K562 (cell line): ENCODE data around the gene CLDN5. TPM values are rescaled to one million over a fixed set of nuclear protein-coding genes. Genes with fewer than 3 reads are reported as not detected.

Experiments
- BACH1 ChIP-seq: fragments of 200-800 bp; sonication (Bioruptor generic); IDR thresholded peaks from 2 replicates; pipeline ENCODE4 v1.6.1; 2016; ENCODE audit warnings: missing genetic modification characterization, missing compliant biosample characterization
- BCOR ChIP-seq: fragments of 450-650 bp; IDR thresholded peaks from 2 replicates; pipeline ENCODE4 v1.6.1; 2016
- BDP1 ChIP-seq: IDR thresholded peaks from 3 replicates; pipeline ENCODE4 v1.6.1; 2011; ENCODE audit not compliant: insufficient read length, insufficient read depth
- BRCA1 ChIP-seq, 2 experiments: fragments of 450-650 bp in 1 of 2; sonication (generic) in 1 of 2; formaldehyde crosslinking in 1 of 2; IDR thresholded peaks; 2 replicates each; pipeline versions ENCODE4 v1.5.0 to v1.6.1; 2017 to 2020; ENCODE audit warnings: mild to moderate bottlenecking in 1 of 2, missing genetic modification reagents in 1 of 2
- CAMTA2 ChIP-seq: fragments of 250-450 bp; sonication (Bioruptor Pico); conservative IDR thresholded peaks from 2 replicates; pipeline ENCODE4 v1.5.1; 2022
- ETV1 ChIP-seq: fragments of 450-650 bp; conservative IDR thresholded peaks from 2 replicates; pipeline ENCODE4 v1.6.1; 2016; ENCODE audit warnings: missing genetic modification characterization, control low read depth, low read depth, missing compliant biosample characterization
- EZH2 ChIP-seq: IDR thresholded peaks from 2 replicates; pipeline ENCODE4 v1.6.1; 2012; ENCODE audit warnings: low read depth, mild to moderate bottlenecking, inconsistent platforms, low read length, borderline replicate concordance
- GTF2E2 ChIP-seq: fragments of 200-800 bp; sonication (Bioruptor generic); IDR thresholded peaks from 2 replicates; pipeline ENCODE4 v1.6.1; 2016; ENCODE audit warnings: missing genetic modification characterization, missing compliant biosample characterization
- KDM2B ChIP-seq: fragments of 250-450 bp; sonication (Bioruptor Pico); IDR thresholded peaks from 2 replicates; pipeline ENCODE4 v1.8.0; 2021; ENCODE audit warnings: mild to moderate bottlenecking, moderate library complexity
- KLF13 ChIP-seq: fragments of 450-650 bp; IDR thresholded peaks from 2 replicates; pipeline ENCODE4 v1.6.1; 2016; ENCODE audit warnings: missing genetic modification characterization, low read depth, mild to moderate bottlenecking, missing compliant biosample characterization, moderate library complexity, borderline replicate concordance
- MCM3 ChIP-seq: fragments of 450-650 bp; IDR thresholded peaks from 2 replicates; pipeline ENCODE4 v1.6.1; 2016
- NONO ChIP-seq, 2 experiments: fragments of 200-400 bp in 1 of 2; fragments of 450-650 bp in 1 of 2; formaldehyde crosslinking in 1 of 2; IDR thresholded peaks; 2 replicates each; pipeline ENCODE4 v1.6.1; 2017; ENCODE audit warnings: low read depth in 2 of 2, mild to moderate bottlenecking in 2 of 2, moderate library complexity in 2 of 2, low read length in 1 of 2
- NR2C1 ChIP-seq, 2 experiments: fragments of 450-650 bp; IDR thresholded peaks; 2 replicates each; pipeline ENCODE4 v1.6.1; 2017; ENCODE audit warnings: mild to moderate bottlenecking in 2 of 2, antibody characterized with exemption in 1 of 2, inconsistent platforms in 1 of 2, missing compliant biosample characterization in 1 of 2, missing genetic modification characterization in 1 of 2
- NUFIP1 ChIP-seq: fragments of 450-650 bp; IDR thresholded peaks from 2 replicates; pipeline ENCODE4 v1.6.1; 2018; ENCODE audit not compliant: partially characterized antibody
- PYGO2 ChIP-seq: fragments of 450-650 bp; IDR thresholded peaks from 2 replicates; pipeline ENCODE4 v1.6.1; 2016; ENCODE audit warnings: mild to moderate bottlenecking, missing genetic modification characterization, moderate library complexity, missing compliant biosample characterization
- SAP30 ChIP-seq: fragments of 200-600 bp; sonication (generic); IDR thresholded peaks from 2 replicates; pipeline ENCODE4 v1.6.1; 2012; ENCODE audit warnings: borderline replicate concordance, low read depth, mild to moderate bottlenecking, moderate library complexity, low read length, control low read depth, inconsistent platforms; ENCODE audit not compliant: insufficient read depth, poor library complexity, severe bottlenecking
- SRSF7 ChIP-seq: fragments of 200-400 bp; formaldehyde crosslinking; optimal IDR thresholded peaks from 2 replicates; pipeline ENCODE3; 2017; ENCODE audit warnings: mild to moderate bottlenecking, low read depth, low read length
- TAF15 ChIP-seq: fragments of 200-400 bp; formaldehyde crosslinking; IDR thresholded peaks from 2 replicates; pipeline ENCODE4 v1.6.1; 2017; ENCODE audit warnings: mild to moderate bottlenecking, low read depth, low read length, moderate library complexity
- ZBTB11 ChIP-seq, 3 experiments: fragments of 200-800 bp in 1 of 3; fragments of 250-450 bp in 1 of 3; fragments of 450-650 bp in 1 of 3; sonication (Bioruptor Pico) in 1 of 3; sonication (Bioruptor generic) in 1 of 3; formaldehyde crosslinking in 1 of 3; IDR thresholded peaks; 2 replicates each; pipeline versions ENCODE4 v1.6.1 to v1.8.0; 2016 to 2022; ENCODE audit warnings: mild to moderate bottlenecking in 2 of 3, missing genetic modification characterization in 2 of 3, missing compliant biosample characterization in 1 of 3, moderate library complexity in 1 of 3
- ZKSCAN3 ChIP-seq: fragments of 250-450 bp; sonication (Bioruptor Pico); IDR thresholded peaks from 2 replicates; pipeline ENCODE4 v1.4.0; 2020
- ZNF316 ChIP-seq: fragments of 450-650 bp; IDR thresholded peaks from 2 replicates; pipeline ENCODE4 v1.6.1; 2016
- ZNF583 ChIP-seq: fragments of 250-450 bp; sonication (Bioruptor Pico); IDR thresholded peaks from 2 replicates; pipeline ENCODE4 v1.4.0; 2020
- ZNF668 ChIP-seq: fragments of 250-450 bp; sonication (Bioruptor Pico); IDR thresholded peaks from 2 replicates; pipeline ENCODE4 v1.8.0; 2022; ENCODE audit warnings: mild to moderate bottlenecking, inconsistent platforms
- ZNF764 ChIP-seq: fragments of 250-450 bp; sonication (Bioruptor Pico); IDR thresholded peaks from 2 replicates; pipeline ENCODE4 v1.4.0; 2020; ENCODE audit warnings: low read depth, mild to moderate bottlenecking, moderate library complexity
- polyA plus RNA-seq, 8 experiments: library from polyadenylated mRNA; depleted of rRNA in 4 of 8; stranded (reverse) in 5 of 8; unstranded in 3 of 8; fragments of >200 nt; fragmentation: Nextera tagmentation in 2 of 8; fragmentation: Illumina TruSeq in 1 of 8; extraction: Ambion mirVana in 2 of 8; extraction: Trizol in 1 of 8; gene quantifications; 2 replicates each; pipeline versions ENCODE4 v1.2.1 to v1.2.3, GENCODE V29; 2011 to 2014; ENCODE audit warnings: inconsistent platforms in 1 of 8, missing spikeins in 1 of 8
- total RNA-seq, 7 experiments: library from RNA; depleted of rRNA in 6 of 7; stranded (reverse); fragments of >200 nt in 6 of 7; fragmentation: Illumina TruSeq in 2 of 7; extraction: Trizol in 2 of 7; gene quantifications; 2 replicates each; pipeline versions ENCODE4 v1.2.1 to v1.2.3, GENCODE V29; 2011 to 2021; ENCODE audit warnings: low replicate concordance in 1 of 7

Gene CLDN5
- total and polyA plus RNA-seq, 9 of the 15 experiments (the other 6 are each of a cell fraction or from before 2014, with no cell fraction given) = 0.20 TPM; not detected in 8

- TF ChIP-seq ZNF316 = no peak
- no peak for TF ChIP-seq ZNF583 (CRISPR knock-in tag)
- peak; percentile 2; the same call in 1 of the 2 replicates for TF ChIP-seq ZKSCAN3
- no peak for TF ChIP-seq ZBTB11 (CRISPR knock-in tag; IDR thresholded peaks at IDR 0.05)
- no peak for TF ChIP-seq TAF15
- TF ChIP-seq ZNF764 (CRISPR knock-in tag) = peak; percentile 57; the same call in 1 of the 2 replicates
- peak; percentile 92; the same call in 1 of the 2 replicates for TF ChIP-seq CAMTA2 (CRISPR knock-in tag)
- TF ChIP-seq SRSF7 = no peak
- TF ChIP-seq BDP1 = no peak
- no peak for TF ChIP-seq EZH2
- no peak for TF ChIP-seq NONO (IDR thresholded peaks at IDR 0.05; ENCODE audit: low read depth in 2 of 2, low read length in 1 of 2)
- no peak for TF ChIP-seq GTF2E2 (tag)
- TF ChIP-seq BACH1 = 0 out of 2 replicates have a peak, but pooled peaks have one; percentile 47
- TF ChIP-seq PYGO2 = 0 out of 2 replicates have a peak, but pooled peaks have one; percentile 8
- no peak for TF ChIP-seq BRCA1 (IDR thresholded peaks at IDR 0.05)
- no peak for TF ChIP-seq BRCA1 (CRISPR knock-in tag; IDR thresholded peaks at IDR 0.05)
- TF ChIP-seq ETV1 (tag) = peak; percentile 47
- no peak for TF ChIP-seq NR2C1 (IDR thresholded peaks at IDR 0.05)
- no peak for TF ChIP-seq NR2C1 (tag; IDR thresholded peaks at IDR 0.05)
- TF ChIP-seq SAP30 = peak; percentile 97
- no peak for TF ChIP-seq BCOR
- TF ChIP-seq KDM2B (CRISPR knock-in tag) = peak; percentile 75; the same call in 1 of the 2 replicates
- no peak for TF ChIP-seq MCM3
- TF ChIP-seq NUFIP1 = no peak
- peak; percentile 41; the same call in 1 of the 2 replicates for TF ChIP-seq KLF13
- no peak; the same call in 1 of the 2 replicates for TF ChIP-seq ZNF668
Measured at GRCh38 chr22:19478045-19478900, 45.9 kb downstream of the CLDN5 start (continued).
